ENCODE results near the gene DSG3.

The DSG3 gene

DNA sequence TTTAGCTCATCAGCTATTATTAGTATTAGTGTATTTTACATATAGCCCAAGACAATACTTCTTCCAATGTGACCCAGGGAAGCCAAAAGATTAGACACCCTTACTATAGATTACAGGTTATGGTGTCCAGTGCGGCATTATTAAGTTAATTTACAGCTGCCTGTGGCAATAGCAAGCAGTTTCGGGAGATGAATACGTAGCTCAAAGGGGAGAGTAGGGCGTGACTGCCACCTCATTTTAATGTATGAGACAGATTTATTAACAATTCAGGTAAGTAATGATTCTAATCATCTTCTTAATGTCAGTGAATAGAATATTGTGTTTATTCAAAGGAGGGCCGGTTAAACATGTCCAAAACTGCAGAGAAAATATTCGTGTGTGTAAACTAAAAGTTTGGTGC, 6.8 kb upstream of the DSG3 start:
- TF ChIP-seq, protein P1, sequence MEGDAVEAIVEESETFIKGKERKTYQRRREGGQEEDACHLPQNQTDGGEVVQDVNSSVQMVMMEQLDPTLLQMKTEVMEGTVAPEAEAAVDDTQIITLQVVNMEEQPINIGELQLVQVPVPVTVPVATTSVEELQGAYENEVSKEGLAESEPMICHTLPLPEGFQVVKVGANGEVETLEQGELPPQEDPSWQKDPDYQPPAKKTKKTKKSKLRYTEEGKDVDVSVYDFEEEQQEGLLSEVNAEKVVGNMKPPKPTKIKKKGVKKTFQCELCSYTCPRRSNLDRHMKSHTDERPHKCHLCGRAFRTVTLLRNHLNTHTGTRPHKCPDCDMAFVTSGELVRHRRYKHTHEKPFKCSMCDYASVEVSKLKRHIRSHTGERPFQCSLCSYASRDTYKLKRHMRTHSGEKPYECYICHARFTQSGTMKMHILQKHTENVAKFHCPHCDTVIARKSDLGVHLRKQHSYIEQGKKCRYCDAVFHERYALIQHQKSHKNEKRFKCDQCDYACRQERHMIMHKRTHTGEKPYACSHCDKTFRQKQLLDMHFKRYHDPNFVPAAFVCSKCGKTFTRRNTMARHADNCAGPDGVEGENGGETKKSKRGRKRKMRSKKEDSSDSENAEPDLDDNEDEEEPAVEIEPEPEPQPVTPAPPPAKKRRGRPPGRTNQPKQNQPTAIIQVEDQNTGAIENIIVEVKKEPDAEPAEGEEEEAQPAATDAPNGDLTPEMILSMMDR (IDR thresholded peaks at IDR 0.05; ENCODE audit: low read depth, low read length, missing control alignments) = no peak
- no peak overlapping the region for H3K4me3 ChIP-seq (replicated peaks; ENCODE audit: low read depth, low read length)
- no peak for DNase-seq (ENCODE audit: extremely low read depth, low read depth)

DNA sequence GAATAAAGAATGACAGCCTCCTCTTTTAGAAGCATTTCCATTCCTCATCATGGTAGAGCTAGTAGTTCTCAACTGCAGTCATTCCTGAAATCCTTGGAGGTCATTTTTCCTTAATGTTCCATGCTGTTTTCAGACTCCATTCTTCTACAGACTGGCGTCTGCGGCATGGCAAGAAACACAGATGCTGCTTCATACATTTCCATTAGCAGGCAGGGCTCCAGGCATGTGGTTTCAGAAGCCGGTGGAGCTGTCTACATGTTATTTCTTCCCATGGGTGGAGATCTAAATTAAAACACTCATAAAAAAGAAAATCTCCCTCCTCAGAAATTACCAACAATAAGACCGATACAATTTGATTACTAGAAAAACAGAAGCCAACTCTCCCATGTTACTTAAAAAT, 6.0 kb upstream of the DSG3 start:
- DNase-seq (ENCODE audit: extremely low read depth, low read depth) = no peak
- H3K4me3 ChIP-seq (replicated peaks; ENCODE audit: low read depth, low read length) = no peak overlapping the region
- TF ChIP-seq, protein P1 (IDR thresholded peaks at IDR 0.05; ENCODE audit: low read depth, low read length, missing control alignments) = no peak

DNA sequence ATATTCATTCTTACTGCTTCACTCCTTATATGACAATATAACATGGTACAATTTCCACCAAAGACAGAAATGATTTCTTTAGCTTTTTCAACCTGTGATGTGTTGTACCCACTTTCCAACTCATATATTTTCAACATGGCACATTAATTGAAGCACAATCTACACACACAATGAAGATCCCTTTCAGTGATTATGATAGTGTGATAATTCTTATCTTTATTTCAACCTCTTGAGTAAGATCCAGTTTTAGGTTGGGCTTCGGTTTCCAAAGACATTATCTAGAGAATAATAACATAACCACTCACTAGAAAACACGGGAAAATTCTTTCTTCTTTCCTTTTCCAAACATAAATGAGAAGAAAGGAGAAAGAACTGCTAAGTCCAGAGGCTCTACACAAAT, 3.4 kb upstream of the DSG3 start:
- TF ChIP-seq, protein P1 (IDR thresholded peaks at IDR 0.05; ENCODE audit: low read depth, low read length, missing control alignments) = no peak
- no peak for DNase-seq (ENCODE audit: extremely low read depth, low read depth)
- H3K4me3 ChIP-seq (replicated peaks; ENCODE audit: low read depth, low read length) = no peak overlapping the region

DNA sequence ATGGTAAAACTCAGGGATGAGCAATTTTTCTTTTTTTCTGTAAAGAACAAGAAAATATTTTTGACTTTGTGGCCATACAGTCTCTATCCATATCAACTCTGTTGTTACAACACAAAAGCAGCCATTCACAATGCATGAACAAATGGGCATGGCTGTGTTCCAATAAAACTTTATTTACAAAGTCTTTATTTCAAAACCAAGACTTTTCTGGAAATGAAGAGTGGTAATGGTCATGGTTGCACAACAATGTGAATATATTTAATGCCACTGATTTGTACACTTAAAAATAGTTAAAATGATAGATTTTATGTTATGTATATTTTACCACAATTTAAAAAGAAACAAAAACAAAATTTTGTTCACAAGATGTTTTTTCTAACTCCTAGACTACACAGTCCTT, 1.6 kb upstream of the DSG3 start:
- TF ChIP-seq, protein P1 (IDR thresholded peaks at IDR 0.05; ENCODE audit: low read depth, low read length, missing control alignments) = no peak
- no peak overlapping the region for H3K4me3 ChIP-seq (replicated peaks; ENCODE audit: low read depth, low read length)
- DNase-seq (ENCODE audit: extremely low read depth, low read depth) = no peak

DNA sequence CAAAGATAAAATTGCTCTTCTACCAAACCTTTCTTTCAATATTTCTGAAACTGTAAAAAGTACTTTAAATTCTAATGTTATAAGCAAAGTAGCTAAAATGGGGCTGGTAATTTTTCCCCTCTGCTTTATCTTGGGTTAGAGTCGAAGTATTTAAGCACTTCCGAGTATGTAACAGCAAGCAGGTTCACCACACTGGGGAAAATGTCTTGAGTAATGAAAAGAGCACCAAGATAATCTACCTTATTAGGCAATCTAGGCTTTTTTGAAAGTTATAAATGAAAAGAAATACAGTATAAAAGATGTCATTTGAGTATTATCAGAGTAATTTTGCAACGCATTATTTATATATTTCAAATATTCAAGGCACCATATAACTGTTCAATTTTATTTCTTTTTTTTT, 687 bp upstream of the DSG3 start:
- TF ChIP-seq, protein P1 (IDR thresholded peaks at IDR 0.05; ENCODE audit: low read depth, low read length, missing control alignments) = no peak
- DNase-seq (ENCODE audit: extremely low read depth, low read depth) = no peak
- H3K4me3 ChIP-seq (replicated peaks; ENCODE audit: low read depth, low read length) = no peak overlapping the region

DNA sequence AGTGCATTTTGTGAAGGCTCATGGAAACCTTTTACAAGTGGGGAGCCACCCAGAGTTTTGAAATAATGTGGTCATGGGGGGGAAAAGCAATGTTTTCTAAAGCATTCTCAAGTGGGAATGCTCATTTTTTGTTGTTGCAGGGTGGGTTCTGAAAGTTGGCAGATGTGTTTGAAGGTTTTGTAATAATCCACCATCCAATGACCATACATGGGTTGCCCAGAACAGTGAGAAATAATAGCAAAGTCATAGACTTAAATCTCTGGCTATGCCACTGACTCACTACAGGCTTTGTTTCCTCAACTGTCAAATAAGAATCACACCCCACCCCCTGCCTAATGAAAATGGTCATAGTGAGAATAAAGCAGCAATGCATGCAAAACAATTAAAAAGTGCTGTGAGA, 2.9 kb downstream of the DSG3 start:
- TF ChIP-seq, protein P1 (IDR thresholded peaks at IDR 0.05; ENCODE audit: low read depth, low read length, missing control alignments) = no peak
- no peak overlapping the region for H3K4me3 ChIP-seq (replicated peaks; ENCODE audit: low read depth, low read length)
- DNase-seq (ENCODE audit: extremely low read depth, low read depth) = no peak

DNA sequence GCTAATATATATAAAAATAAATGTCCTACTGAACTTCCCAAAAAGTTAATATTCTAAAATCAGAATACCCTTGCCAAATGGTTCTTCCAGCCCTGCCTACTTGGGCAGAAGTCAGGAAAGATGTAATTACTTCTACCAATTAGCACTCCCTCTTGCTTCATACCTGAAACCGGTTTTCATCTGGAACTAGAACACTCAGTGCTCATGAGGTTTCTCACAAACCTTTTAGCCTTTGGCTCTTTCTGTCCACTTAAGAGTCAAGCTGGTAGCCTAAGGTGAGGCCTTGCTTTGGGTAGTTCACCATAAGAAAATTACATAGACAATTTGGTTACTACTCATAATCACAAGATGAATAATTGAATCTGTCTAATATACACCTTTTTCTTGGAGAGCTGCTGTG, 4.1 kb downstream of the DSG3 start:
- no peak for DNase-seq (ENCODE audit: extremely low read depth, low read depth)
- TF ChIP-seq, protein P1 (IDR thresholded peaks at IDR 0.05; ENCODE audit: low read depth, low read length, missing control alignments) = no peak
- H3K4me3 ChIP-seq (replicated peaks; ENCODE audit: low read depth, low read length) = no peak overlapping the region
